Thyroid gland (tissue), 4 donors: Measurements from ENCODE around the gene PTPN22. TPM values are rescaled to one million over a fixed set of nuclear protein-coding genes. Genes with fewer than 3 reads are reported as not detected.

Source experiments
- DNase-seq, 2 donors: peaks; one replicate each; pipeline ENCODE4 v3.0.0-alpha.2; 2019
- H3K27ac ChIP-seq, 3 donors: fragments of 200-600 bp; sonication (generic); 1 replicate in 2 of 3; 2 replicates in 1 of 3; pipeline ENCODE4 v1.5.1; 2016 to 2019; ENCODE audit warnings: mild to moderate bottlenecking in 1 of 3, moderate library complexity in 1 of 3
- H3K27me3 ChIP-seq: fragments of 200-600 bp; sonication (generic); one replicate; pipeline ENCODE4 v1.5.1; 2019
- H3K36me3 ChIP-seq, 2 donors: fragments of 200-600 bp; sonication (generic); one replicate each; pipeline ENCODE4 v1.5.1; 2016 to 2019
- H3K4me1 ChIP-seq, 2 donors: fragments of 200-600 bp; sonication (generic); one replicate each; pipeline ENCODE4 v1.5.1; 2017 to 2019
- H3K4me3 ChIP-seq, 3 donors: fragments of 200-600 bp; sonication (generic); replicated peaks in 1 of 3; 1 replicate in 2 of 3; 2 replicates in 1 of 3; pipeline ENCODE4 v1.5.1; 2016; ENCODE audit warnings: mild to moderate bottlenecking in 1 of 3
- H3K9me3 ChIP-seq: fragments of 200-600 bp; sonication (generic); one replicate; pipeline ENCODE4 v1.5.1; 2017
- CTCF ChIP-seq, 6 experiments: fragments of 200-600 bp in 3 of 6; fragments of 450-650 bp in 3 of 6; sonication (generic) in 3 of 6; IDR thresholded peaks; one replicate each; pipeline ENCODE4 v1.5.1; 2016 to 2019; ENCODE audit warnings: antibody characterized with exemption in 6 of 6, mild to moderate bottlenecking in 2 of 6, inconsistent platforms in 1 of 6, moderate library complexity in 1 of 6
- POLR2A ChIP-seq, 2 donors: fragments of 450-650 bp; IDR thresholded peaks; one replicate each; pipeline ENCODE4 v1.6.1; 2017; ENCODE audit warnings: antibody characterized with exemption in 2 of 2, mild to moderate bottlenecking in 2 of 2, moderate library complexity in 1 of 2
- WGBS, 2 donors: methylation state at CpG; one replicate each; pipeline ENCODE4 v1.1.5; 2017; 5-methylcytosine and 5-hydroxymethylcytosine counted together
- intact Hi-C: fragments of 100-400 bp; cut with DNase I; formaldehyde crosslinking; loops from one replicate; pipeline ENCODE4 v1.15.1; 2023
- total RNA-seq, 4 donors: library from RNA; depleted of rRNA; stranded (reverse); fragments of >200 nt; gene quantifications; one replicate each; pipeline ENCODE4 v1.2.3, GENCODE V29; 2016

The PTPN22 gene
- total RNA-seq, 4 donors from 2014 or later = 0.89 to 6.2 (median 2.6) TPM; not detected in 1

GRCh38 chr1:113913312-113913668 lies 41.8 kb upstream of the PTPN22 start:
- Histone ChIP-seq H3K9me3 (no peaks in the 10 kb centered on the region), H3K4me1 (peaks cover 8 to 11% of the 10 kb centered on the region in 2 donors), H3K36me3 (peaks cover 0 to 5% of the 10 kb centered on the region in 2 donors), H3K27me3 (no peaks in the 10 kb centered on the region), H3K4me3 (no peak overlapping the region), H3K27ac (peak overlapping the region in 1 of 3 donors; percentile 55)
- no peak for TF ChIP-seq CTCF (IDR thresholded peaks at IDR 0.05)
- TF ChIP-seq POLR2A (IDR thresholded peaks at IDR 0.05) = no peak
- 64 to 80% methylated on average over 3 of the region's 3 CpGs for WGBS, 2 donors
- intact Hi-C loops = no loop called here
- DNase-seq = no peak

GRCh38 chr1:113912594-113913311 lies 41.2 kb upstream of the PTPN22 start:
- DNase-seq = peak; percentile 52 to 67
- no peak for TF ChIP-seq POLR2A (IDR thresholded peaks at IDR 0.05)
- no peak for TF ChIP-seq CTCF (IDR thresholded peaks at IDR 0.05)
- H3K4me1 ChIP-seq = peaks cover 8 to 11% of the 10 kb centered on the region in 2 donors
- H3K27ac ChIP-seq = peak overlapping the region in 1 of 3 donors; percentile 55
- no peaks in the 10 kb centered on the region for H3K9me3 ChIP-seq
- H3K4me3 ChIP-seq = no peak overlapping the region
- H3K36me3 ChIP-seq = peaks cover 0 to 5% of the 10 kb centered on the region in 2 donors
- intact Hi-C loops = no loop called here
- no peaks in the 10 kb centered on the region for H3K27me3 ChIP-seq
- 58 to 62% methylated on average over 5 to 6 of the region's 6 CpGs for WGBS, 2 donors

- DNase-seq = peak in 1 of 2 donors; percentile 37
- no peak for TF ChIP-seq POLR2A (IDR thresholded peaks at IDR 0.05)
- TF ChIP-seq CTCF (IDR thresholded peaks at IDR 0.05) = no peak
- H3K4me1 ChIP-seq = peaks cover 8 to 11% of the 10 kb centered on the region in 2 donors
- 0% methylated on average over 14 to 17 of the region's 17 CpGs for WGBS, 2 donors
- peaks cover 0 to 4% of the 10 kb centered on the region in 2 donors for H3K36me3 ChIP-seq
- intact Hi-C loops = loop anchor here (2.0 to 10.0 kb wide), 2 partner anchors 23 to 71 kb away; partner anchors contain the start of gene HIPK1
- H3K4me3 ChIP-seq = peak overlapping the region; percentile 63 to 86 (median 69)
- H3K27me3 ChIP-seq = no peaks in the 10 kb centered on the region
- H3K27ac ChIP-seq = peak overlapping the region in 2 of 3 donors; percentile 93 to 94
- H3K9me3 ChIP-seq = no peaks in the 10 kb centered on the region
Measured at GRCh38 chr1:113905435-113905861, 33.9 kb upstream of the PTPN22 start.

GRCh38 chr1:113904674-113905434 lies 33.3 kb upstream of the PTPN22 start, which contains the start of the genes AP4B1 and DCLRE1B:
AP4B1 (minus strand) TSS chr1:113904799; CDS start chr1:113904717, 82 bp downstream.
DCLRE1B (plus strand) TSS chr1:113905326; CDS start chr1:113905587, 261 bp downstream.
- Histone ChIP-seq H3K27me3 (no peaks in the 10 kb centered on the region), H3K4me1 (peaks cover 8 to 11% of the 10 kb centered on the region in 2 donors), H3K36me3 (no peaks in the 10 kb centered on the region), H3K27ac (peak within 1 kb of the TSS; percentile 58 to 94 (median 93)), H3K4me3 (peak within 1 kb of the TSS; percentile 63 to 86 (median 69)), H3K9me3 (no peaks in the 10 kb centered on the region)
- intact Hi-C loops = loop anchor here (2.0 to 10.0 kb wide), 2 partner anchors 24 to 70 kb away; partner anchors contain the start of gene HIPK1
- 0 to 1% methylated on average over 48 to 50 of the region's 67 CpGs for WGBS, 2 donors
- peak; percentile 99 for DNase-seq
- TF ChIP-seq CTCF (IDR thresholded peaks at IDR 0.05) (peak; percentile 13 to 84 (median 64)), POLR2A (IDR thresholded peaks at IDR 0.05) (peak in 1 of 2 donors; percentile 74)
